Measurements from ENCODE around the gene PPP1CA. TPM values are rescaled to one million over a fixed set of nuclear protein-coding genes. Genes with fewer than 3 reads are reported as not detected.

Gene PPP1CA
- total and polyA plus RNA-seq, 7 donors, result 59.5 to 357 (median 87.0) TPM

DNA sequence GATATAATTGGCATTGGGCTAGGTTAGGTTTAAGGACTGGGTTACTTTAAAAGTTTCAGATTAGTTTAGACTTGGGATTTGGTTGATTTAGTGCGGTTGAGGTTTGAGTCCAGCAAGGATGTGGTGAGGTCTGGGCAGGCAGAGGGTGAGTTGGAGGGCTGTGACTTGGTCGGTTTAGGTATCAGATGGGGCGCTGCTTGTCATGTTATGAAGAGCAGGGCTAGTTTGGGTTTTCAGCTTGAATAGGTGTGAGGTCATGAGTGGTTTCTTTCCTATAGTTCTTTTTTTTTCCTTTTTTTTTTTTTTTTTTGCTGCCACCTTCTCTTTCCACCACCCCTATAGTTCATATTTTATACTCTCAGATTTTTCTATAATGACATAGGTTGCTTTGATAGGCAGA is 33.0 kb downstream of the PPP1CA start:
- WGBS, 2 donors, result 64 to 79% methylated on average over 3 of the region's 3 CpGs
- H3K27me3 ChIP-seq, result no peaks in the 10 kb centered on the region
- peak overlapping the region; percentile 71 to 100 (median 88) for H3K27ac ChIP-seq
- TF ChIP-seq POLR2A (IDR thresholded peaks at IDR 0.05) (no peak), EP300 (IDR thresholded peaks at IDR 0.05) (no peak), POLR2AphosphoS5 (IDR thresholded peaks at IDR 0.05) (no peak)
- TF ChIP-seq, protein P1, sequence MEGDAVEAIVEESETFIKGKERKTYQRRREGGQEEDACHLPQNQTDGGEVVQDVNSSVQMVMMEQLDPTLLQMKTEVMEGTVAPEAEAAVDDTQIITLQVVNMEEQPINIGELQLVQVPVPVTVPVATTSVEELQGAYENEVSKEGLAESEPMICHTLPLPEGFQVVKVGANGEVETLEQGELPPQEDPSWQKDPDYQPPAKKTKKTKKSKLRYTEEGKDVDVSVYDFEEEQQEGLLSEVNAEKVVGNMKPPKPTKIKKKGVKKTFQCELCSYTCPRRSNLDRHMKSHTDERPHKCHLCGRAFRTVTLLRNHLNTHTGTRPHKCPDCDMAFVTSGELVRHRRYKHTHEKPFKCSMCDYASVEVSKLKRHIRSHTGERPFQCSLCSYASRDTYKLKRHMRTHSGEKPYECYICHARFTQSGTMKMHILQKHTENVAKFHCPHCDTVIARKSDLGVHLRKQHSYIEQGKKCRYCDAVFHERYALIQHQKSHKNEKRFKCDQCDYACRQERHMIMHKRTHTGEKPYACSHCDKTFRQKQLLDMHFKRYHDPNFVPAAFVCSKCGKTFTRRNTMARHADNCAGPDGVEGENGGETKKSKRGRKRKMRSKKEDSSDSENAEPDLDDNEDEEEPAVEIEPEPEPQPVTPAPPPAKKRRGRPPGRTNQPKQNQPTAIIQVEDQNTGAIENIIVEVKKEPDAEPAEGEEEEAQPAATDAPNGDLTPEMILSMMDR (IDR thresholded peaks at IDR 0.05), result no peak
- DNase-seq, result no peak
- no peaks in the 10 kb centered on the region for H3K9me3 ChIP-seq
- H3K4me3 ChIP-seq, result no peak overlapping the region
- intact Hi-C loops (cut with DNase I), result no loop called here
- H3K36me3 ChIP-seq, result peaks cover 0 to 15% (median 0%) of the 10 kb centered on the region in 4 donors
- peaks cover 0 to 86% (median 76%) of the 10 kb centered on the region in 4 donors for H3K4me1 ChIP-seq

DNA sequence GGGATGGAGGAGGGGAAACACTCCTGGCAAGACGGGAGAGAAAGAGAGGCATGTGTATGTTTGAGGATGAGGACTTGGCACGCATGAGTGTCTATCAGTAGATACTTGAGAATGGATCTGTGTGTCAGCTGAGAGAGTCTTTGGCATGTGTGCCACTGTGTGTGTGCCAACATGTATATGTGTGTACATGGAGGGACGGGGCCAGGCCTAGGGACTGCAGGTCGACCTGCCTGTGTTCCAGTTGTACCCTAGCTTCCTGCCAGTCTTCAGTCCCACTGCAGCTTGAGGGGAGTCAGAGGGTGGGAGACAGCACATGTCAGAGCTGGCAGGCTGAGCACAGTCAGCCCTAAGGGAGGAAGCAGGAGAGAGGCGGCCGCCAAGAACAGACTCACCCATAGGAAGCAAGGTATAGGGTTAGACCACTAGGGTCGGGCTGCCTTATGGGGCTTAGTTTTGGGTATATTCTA is 33.9 kb downstream of the PPP1CA start:
- Histone ChIP-seq H3K4me3 (no peak overlapping the region), H3K36me3 (peaks cover 0 to 15% (median 0%) of the 10 kb centered on the region in 4 donors), H3K27me3 (no peaks in the 10 kb centered on the region), H3K9me3 (no peaks in the 10 kb centered on the region), H3K4me1 (peaks cover 0 to 80% (median 73%) of the 10 kb centered on the region in 4 donors), H3K27ac (peak overlapping the region; percentile 71 to 100 (median 86))
- DNase-seq, result no peak
- intact Hi-C loops (cut with DNase I), result no loop called here
- no peak for TF ChIP-seq POLR2A (IDR thresholded peaks at IDR 0.05)
- TF ChIP-seq, protein P1 (IDR thresholded peaks at IDR 0.05), result no peak
- no peak for TF ChIP-seq EP300 (IDR thresholded peaks at IDR 0.05)
- TF ChIP-seq POLR2AphosphoS5 (IDR thresholded peaks at IDR 0.05), result no peak
- 59 to 72% methylated on average over 7 of the region's 7 CpGs for WGBS, 2 donors

DNA sequence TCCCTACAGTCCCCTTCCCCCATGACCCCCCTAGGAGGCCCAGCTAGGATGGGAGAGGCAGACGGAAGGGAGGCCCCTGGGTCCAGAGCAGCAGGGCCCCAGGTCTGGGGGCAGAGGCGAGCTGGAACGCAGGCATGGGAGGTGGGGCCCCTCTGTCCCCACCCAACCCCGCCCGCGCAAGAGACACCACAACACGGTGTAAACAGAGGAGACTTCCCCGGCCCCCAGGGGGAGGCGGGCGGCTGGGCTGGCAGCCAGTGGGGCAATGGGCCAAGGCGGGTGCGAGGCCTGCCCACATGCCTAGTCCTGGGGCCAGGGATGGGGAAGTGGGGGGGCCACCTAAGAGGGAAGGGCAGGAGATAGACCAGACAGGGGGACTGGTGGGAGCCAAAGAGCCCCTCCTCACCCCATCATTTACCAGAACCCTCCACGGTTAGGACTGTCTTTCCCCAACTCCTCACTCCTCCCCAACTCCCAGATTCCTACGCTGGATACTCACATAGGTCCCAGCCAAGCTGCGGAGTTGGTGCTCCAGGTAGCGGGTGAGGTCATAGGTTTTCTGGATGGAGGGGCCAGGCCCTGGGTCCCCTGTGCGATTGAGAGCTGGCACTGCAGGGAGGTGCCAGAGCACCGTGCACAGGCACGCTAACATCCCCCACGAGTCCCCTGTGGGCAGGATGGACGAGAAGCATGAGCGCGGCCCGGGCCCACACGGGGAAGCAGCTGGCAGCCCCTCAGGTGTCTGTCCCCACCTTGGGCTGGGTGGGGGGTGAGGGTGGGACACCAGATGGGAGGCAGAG is 34.5 kb downstream of the PPP1CA start:
- TF ChIP-seq POLR2AphosphoS5 (IDR thresholded peaks at IDR 0.05), result peak in 3 of 4 donors; percentile 24 to 63 (median 54)
- TF ChIP-seq EP300 (IDR thresholded peaks at IDR 0.05), result peak in 1 of 4 donors; percentile 11
- TF ChIP-seq POLR2A (IDR thresholded peaks at IDR 0.05), result no peak
- intact Hi-C loops (cut with DNase I), result no loop called here
- Histone ChIP-seq H3K27ac (peak overlapping the region; percentile 71 to 100 (median 86)), H3K9me3 (no peaks in the 10 kb centered on the region), H3K27me3 (no peaks in the 10 kb centered on the region), H3K36me3 (peaks cover 0 to 15% (median 0%) of the 10 kb centered on the region in 4 donors), H3K4me1 (peaks cover 0 to 74% (median 71%) of the 10 kb centered on the region in 4 donors), H3K4me3 (peak overlapping the region in 1 of 4 donors; percentile 16)
- DNase-seq, result no peak
- WGBS, 2 donors, result 47 to 49% methylated on average over 25 of the region's 25 CpGs

DNA sequence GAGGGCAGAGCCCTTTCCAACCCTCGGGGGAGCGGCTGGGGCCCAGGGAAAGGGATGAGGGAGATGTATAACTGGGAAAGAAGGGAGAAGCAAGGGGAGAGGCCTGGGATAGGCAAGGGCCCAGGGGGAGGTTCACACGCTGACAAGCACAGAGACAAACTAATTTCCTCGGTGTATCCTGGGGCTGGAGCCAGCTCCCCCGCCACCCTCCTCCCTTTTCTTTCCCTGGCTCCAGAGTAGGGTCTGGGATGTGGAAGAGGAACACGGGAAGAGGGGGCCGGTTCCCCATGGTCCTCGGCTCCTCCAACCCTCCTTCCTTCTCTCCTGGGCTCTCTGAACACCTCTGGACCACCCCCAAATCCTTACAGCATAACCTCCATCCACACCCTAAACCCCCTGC is 35.1 kb downstream of the PPP1CA start:
- DNase-seq, result peak; percentile 89
- WGBS, 2 donors, result 34 to 50% methylated on average over 8 of the region's 8 CpGs
- intact Hi-C loops (cut with DNase I), result no loop called here
- Histone ChIP-seq H3K4me3 (peak overlapping the region in 1 of 4 donors; percentile 16), H3K27me3 (no peaks in the 10 kb centered on the region), H3K9me3 (no peaks in the 10 kb centered on the region), H3K36me3 (peaks cover 0 to 15% (median 0%) of the 10 kb centered on the region in 4 donors), H3K4me1 (peaks cover 0 to 68% (median 64%) of the 10 kb centered on the region in 4 donors), H3K27ac (peak overlapping the region; percentile 71 to 100 (median 86))
- TF ChIP-seq EP300 (IDR thresholded peaks at IDR 0.05) (no peak), POLR2AphosphoS5 (IDR thresholded peaks at IDR 0.05) (peak in 2 of 4 donors; percentile 4 to 38)

DNA sequence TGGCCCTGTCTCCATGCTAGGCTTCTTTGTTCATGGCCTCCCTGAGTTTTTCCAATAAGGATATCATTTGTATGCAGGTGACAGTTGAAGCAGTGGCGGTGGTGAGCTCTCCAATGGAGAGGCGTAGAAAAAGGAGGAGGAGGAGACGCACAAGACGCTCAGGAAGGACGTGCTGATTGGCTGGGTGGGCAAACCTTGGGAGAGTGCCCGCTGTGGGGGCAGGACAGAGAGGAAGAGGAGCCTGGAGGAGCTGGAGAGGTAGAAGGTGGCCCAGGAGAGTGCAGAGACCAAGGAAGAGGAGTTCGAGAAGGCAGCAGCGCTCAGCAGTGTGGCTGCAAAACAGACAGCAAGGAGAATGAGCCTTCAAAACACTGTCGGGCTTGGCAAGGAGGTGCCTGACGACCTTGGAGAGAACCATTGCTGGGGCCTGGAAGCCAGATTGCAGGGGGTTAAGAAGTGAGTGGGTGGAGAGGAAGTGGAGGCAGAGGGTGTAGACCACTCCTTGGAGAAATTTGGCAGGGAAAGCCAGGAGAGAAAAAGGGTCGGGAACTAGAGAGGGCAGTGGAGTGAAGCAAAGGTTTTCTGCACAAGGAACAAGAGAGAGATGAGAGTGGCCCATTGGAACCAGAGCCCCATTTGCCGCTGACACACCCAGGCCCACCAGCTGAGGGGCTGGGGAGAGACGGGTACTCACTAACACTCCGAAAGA is 35.8 kb downstream of the PPP1CA start:
- peaks cover 0 to 62% (median 58%) of the 10 kb centered on the region in 4 donors for H3K4me1 ChIP-seq
- H3K27me3 ChIP-seq, result no peaks in the 10 kb centered on the region
- intact Hi-C loops (cut with DNase I), result no loop called here
- H3K4me3 ChIP-seq, result peak overlapping the region in 1 of 4 donors; percentile 16
- peaks cover 0 to 15% (median 0%) of the 10 kb centered on the region in 4 donors for H3K36me3 ChIP-seq
- H3K9me3 ChIP-seq, result no peaks in the 10 kb centered on the region
- H3K27ac ChIP-seq, result peak overlapping the region; percentile 71 to 100 (median 86)
- no peak for TF ChIP-seq EP300 (IDR thresholded peaks at IDR 0.05)
- TF ChIP-seq POLR2AphosphoS5 (IDR thresholded peaks at IDR 0.05), result peak in 1 of 4 donors; percentile 6
- DNase-seq, result no peak
- 69 to 79% methylated on average over 14 of the region's 14 CpGs for WGBS, 2 donors

Data from sigmoid colon (tissue), 7 donors.